ENCODE data around the gene COL4A1.

The COL4A1 gene

DNA sequence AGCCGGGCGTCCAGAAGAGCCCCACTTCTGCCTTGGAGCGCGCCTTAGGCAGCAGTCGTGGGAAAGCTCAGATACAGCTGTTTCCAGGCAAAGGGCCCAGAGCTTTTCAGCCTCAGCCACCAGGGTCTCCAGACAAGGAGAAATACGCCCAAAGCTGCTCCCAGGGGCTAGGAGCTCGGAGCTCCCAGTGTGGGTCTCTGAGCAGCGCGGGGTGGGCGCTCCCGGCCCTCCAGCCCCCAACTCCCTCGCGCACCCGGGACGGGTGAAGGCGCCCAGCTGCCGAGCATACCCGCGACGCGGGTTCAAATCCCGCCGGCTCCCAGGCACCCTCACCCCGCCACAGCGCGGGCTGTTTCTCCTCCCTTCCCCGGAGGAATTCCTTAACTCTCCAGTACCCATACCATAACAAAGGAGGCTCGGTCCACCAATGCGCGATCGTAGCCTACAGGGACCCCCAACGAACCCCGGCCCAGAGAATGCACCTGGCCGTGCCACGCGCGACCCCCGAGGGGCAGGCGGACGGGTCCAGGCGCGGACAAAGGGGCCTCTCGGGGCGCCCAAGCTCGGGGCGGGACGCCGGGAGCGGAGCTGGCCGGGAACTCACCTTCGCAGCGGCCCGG lies 507 bp downstream of the COL4A1 start:
- Histone ChIP-seq H3K9ac (ENCODE audit: low read depth, low read length, poor library complexity, severe bottlenecking) (no peak overlapping the region), H3F3A (ENCODE audit: low read depth) (no peaks in the 10 kb centered on the region), H3K9me2 (replicated peaks; ENCODE audit: low read depth, low read length) (no peaks in the 10 kb centered on the region), H3K9me3 (ENCODE audit: insufficient read depth, low read depth, low read length) (no peaks in the 10 kb centered on the region), H3K4me3 (ENCODE audit: low read length, poor library complexity, severe bottlenecking) (no peak overlapping the region), H3K79me2 (ENCODE audit: insufficient read depth, low read length) (no peaks in the 10 kb centered on the region), H4K20me1 (ENCODE audit: insufficient read depth, low read length, poor library complexity, severe bottlenecking) (no peaks in the 10 kb centered on the region), H3K4me2 (ENCODE audit: low read depth, low read length, poor library complexity, severe bottlenecking) (no peak overlapping the region), H3K36me3 (ENCODE audit: insufficient read depth, low read length) (no peaks in the 10 kb centered on the region), H2AFZ (ENCODE audit: low read length) (no peak overlapping the region), H3K4me1 (ENCODE audit: insufficient read depth, low read length, poor library complexity, severe bottlenecking) (no peaks in the 10 kb centered on the region), H3K27me3 (ENCODE audit: insufficient read depth, low read length, poor library complexity, severe bottlenecking) (no peaks in the 10 kb centered on the region)
- no peak for TF ChIP-seq EZH2phosphoT487 (IDR thresholded peaks at IDR 0.05; ENCODE audit: borderline replicate concordance)
- TF ChIP-seq, protein P1, sequence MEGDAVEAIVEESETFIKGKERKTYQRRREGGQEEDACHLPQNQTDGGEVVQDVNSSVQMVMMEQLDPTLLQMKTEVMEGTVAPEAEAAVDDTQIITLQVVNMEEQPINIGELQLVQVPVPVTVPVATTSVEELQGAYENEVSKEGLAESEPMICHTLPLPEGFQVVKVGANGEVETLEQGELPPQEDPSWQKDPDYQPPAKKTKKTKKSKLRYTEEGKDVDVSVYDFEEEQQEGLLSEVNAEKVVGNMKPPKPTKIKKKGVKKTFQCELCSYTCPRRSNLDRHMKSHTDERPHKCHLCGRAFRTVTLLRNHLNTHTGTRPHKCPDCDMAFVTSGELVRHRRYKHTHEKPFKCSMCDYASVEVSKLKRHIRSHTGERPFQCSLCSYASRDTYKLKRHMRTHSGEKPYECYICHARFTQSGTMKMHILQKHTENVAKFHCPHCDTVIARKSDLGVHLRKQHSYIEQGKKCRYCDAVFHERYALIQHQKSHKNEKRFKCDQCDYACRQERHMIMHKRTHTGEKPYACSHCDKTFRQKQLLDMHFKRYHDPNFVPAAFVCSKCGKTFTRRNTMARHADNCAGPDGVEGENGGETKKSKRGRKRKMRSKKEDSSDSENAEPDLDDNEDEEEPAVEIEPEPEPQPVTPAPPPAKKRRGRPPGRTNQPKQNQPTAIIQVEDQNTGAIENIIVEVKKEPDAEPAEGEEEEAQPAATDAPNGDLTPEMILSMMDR (conservative IDR thresholded peaks at IDR 0.05; ENCODE audit: low read length) = no peak

DNA sequence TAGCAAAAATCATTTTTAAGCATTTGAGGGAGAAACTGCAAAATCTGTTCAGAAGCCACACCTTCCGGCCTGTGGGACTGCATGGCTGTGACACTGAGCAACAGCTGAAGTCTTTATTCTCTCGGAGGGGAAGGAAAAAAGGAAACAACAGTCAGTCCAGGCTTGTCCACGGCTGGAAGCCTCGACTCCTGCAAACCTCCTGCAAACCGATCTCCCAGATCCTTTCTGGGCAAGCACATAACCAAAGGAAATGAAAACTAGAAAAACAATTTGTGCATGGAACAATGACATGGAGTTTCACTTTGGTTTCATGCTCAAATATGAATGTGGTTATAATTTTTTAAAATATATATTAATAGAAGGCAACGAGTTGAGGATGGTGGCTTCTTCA lies 1.0 kb downstream of the COL4A1 start:
- H2AFZ ChIP-seq (ENCODE audit: low read length) = no peak overlapping the region
- TF ChIP-seq EZH2phosphoT487 (IDR thresholded peaks at IDR 0.05; ENCODE audit: borderline replicate concordance) = no peak
- TF ChIP-seq, protein P1 (conservative IDR thresholded peaks at IDR 0.05; ENCODE audit: low read length) = no peak
- H4K20me1 ChIP-seq (ENCODE audit: insufficient read depth, low read length, poor library complexity, severe bottlenecking) = no peaks in the 10 kb centered on the region
- no peaks in the 10 kb centered on the region for H3K36me3 ChIP-seq (ENCODE audit: insufficient read depth, low read length)
- H3K9ac ChIP-seq (ENCODE audit: low read depth, low read length, poor library complexity, severe bottlenecking) = no peak overlapping the region
- H3F3A ChIP-seq (ENCODE audit: low read depth) = no peaks in the 10 kb centered on the region
- H3K4me2 ChIP-seq (ENCODE audit: low read depth, low read length, poor library complexity, severe bottlenecking) = no peak overlapping the region
- H3K9me2 ChIP-seq (replicated peaks; ENCODE audit: low read depth, low read length) = no peaks in the 10 kb centered on the region
- no peak overlapping the region for H3K4me3 ChIP-seq (ENCODE audit: low read length, poor library complexity, severe bottlenecking)
- H3K79me2 ChIP-seq (ENCODE audit: insufficient read depth, low read length) = no peaks in the 10 kb centered on the region
- no peaks in the 10 kb centered on the region for H3K27me3 ChIP-seq (ENCODE audit: insufficient read depth, low read length, poor library complexity, severe bottlenecking)
- no peaks in the 10 kb centered on the region for H3K9me3 ChIP-seq (ENCODE audit: insufficient read depth, low read depth, low read length)
- no peaks in the 10 kb centered on the region for H3K4me1 ChIP-seq (ENCODE audit: insufficient read depth, low read length, poor library complexity, severe bottlenecking)

DNA sequence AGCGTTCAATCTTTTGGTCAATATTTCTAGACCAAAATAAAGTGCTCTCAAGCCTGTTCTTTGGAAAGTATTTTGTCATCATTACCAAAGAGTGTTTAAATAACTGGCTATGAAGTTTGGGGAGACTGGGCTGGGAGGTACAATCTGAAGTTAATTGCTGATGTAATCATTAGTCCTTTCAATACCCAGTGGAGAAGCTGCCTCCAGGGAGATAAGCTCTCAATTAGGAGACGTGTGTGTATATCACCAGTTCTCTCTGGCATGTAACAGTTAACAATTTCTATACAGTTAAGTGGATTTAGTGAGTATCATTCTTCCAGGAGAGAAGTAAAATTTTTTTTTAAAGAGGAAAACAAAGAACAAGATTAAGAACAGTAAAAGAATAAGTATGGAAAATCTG lies 1.4 kb downstream of the COL4A1 start:
- no peaks in the 10 kb centered on the region for H3K9me3 ChIP-seq (ENCODE audit: insufficient read depth, low read depth, low read length)
- no peaks in the 10 kb centered on the region for H3K27me3 ChIP-seq (ENCODE audit: insufficient read depth, low read length, poor library complexity, severe bottlenecking)
- H3K9me2 ChIP-seq (replicated peaks; ENCODE audit: low read depth, low read length) = no peaks in the 10 kb centered on the region
- H3K4me1 ChIP-seq (ENCODE audit: insufficient read depth, low read length, poor library complexity, severe bottlenecking) = no peaks in the 10 kb centered on the region
- H2AFZ ChIP-seq (ENCODE audit: low read length) = no peak overlapping the region
- H3K79me2 ChIP-seq (ENCODE audit: insufficient read depth, low read length) = no peaks in the 10 kb centered on the region
- TF ChIP-seq EZH2phosphoT487 (IDR thresholded peaks at IDR 0.05; ENCODE audit: borderline replicate concordance) = no peak
- TF ChIP-seq, protein P1 (conservative IDR thresholded peaks at IDR 0.05; ENCODE audit: low read length) = no peak
- no peaks in the 10 kb centered on the region for H3F3A ChIP-seq (ENCODE audit: low read depth)
- no peak overlapping the region for H3K4me3 ChIP-seq (ENCODE audit: low read length, poor library complexity, severe bottlenecking)
- no peaks in the 10 kb centered on the region for H4K20me1 ChIP-seq (ENCODE audit: insufficient read depth, low read length, poor library complexity, severe bottlenecking)
- H3K36me3 ChIP-seq (ENCODE audit: insufficient read depth, low read length) = no peaks in the 10 kb centered on the region
- no peak overlapping the region for H3K4me2 ChIP-seq (ENCODE audit: low read depth, low read length, poor library complexity, severe bottlenecking)
- H3K9ac ChIP-seq (ENCODE audit: low read depth, low read length, poor library complexity, severe bottlenecking) = no peak overlapping the region

All from Loucy (cell line).